ENCODE results near the gene RRAGB.

Gene RRAGB

DNA sequence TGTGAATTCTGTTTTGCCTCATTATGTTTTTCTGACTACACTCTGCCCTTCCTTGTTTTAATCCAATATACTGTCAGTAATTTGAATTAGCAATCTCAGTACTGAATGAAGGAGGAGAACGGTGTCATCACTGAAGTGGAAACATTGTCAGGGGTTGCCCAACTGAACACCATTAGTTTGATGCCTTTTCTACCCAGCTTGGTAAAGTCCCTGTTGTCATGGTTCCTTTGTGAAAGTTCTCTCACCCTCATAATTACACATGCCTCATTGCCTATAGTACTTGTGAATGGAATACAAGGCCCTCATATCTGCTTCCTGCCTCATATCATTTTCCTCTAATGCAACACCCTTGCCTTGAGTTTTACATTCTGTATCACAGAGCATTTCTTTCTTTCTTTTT lies 76.9 kb downstream of the RRAGB start:
- TF ChIP-seq, protein P1, sequence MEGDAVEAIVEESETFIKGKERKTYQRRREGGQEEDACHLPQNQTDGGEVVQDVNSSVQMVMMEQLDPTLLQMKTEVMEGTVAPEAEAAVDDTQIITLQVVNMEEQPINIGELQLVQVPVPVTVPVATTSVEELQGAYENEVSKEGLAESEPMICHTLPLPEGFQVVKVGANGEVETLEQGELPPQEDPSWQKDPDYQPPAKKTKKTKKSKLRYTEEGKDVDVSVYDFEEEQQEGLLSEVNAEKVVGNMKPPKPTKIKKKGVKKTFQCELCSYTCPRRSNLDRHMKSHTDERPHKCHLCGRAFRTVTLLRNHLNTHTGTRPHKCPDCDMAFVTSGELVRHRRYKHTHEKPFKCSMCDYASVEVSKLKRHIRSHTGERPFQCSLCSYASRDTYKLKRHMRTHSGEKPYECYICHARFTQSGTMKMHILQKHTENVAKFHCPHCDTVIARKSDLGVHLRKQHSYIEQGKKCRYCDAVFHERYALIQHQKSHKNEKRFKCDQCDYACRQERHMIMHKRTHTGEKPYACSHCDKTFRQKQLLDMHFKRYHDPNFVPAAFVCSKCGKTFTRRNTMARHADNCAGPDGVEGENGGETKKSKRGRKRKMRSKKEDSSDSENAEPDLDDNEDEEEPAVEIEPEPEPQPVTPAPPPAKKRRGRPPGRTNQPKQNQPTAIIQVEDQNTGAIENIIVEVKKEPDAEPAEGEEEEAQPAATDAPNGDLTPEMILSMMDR (IDR thresholded peaks at IDR 0.05; ENCODE audit: low read depth, low read length): no peak
- DNase-seq (ENCODE audit: low read depth in 2 of 2): no peak
- no peak overlapping the region for H3K4me3 ChIP-seq (replicated peaks in 1 of 2; ENCODE audit: low read depth in 2 of 2, low read length in 2 of 2)

GRCh38 chrX:55796496-55796895 lies 78.9 kb downstream of the RRAGB start:
- TF ChIP-seq, protein P1 (IDR thresholded peaks at IDR 0.05; ENCODE audit: low read depth, low read length): no peak
- H3K4me3 ChIP-seq (replicated peaks in 1 of 2; ENCODE audit: low read depth in 2 of 2, low read length in 2 of 2): no peak overlapping the region
- DNase-seq (ENCODE audit: low read depth in 2 of 2): no peak

GRCh38 chrX:55801811-55802210 lies 84.3 kb downstream of the RRAGB start:
- DNase-seq (ENCODE audit: low read depth in 2 of 2): no peak
- H3K4me3 ChIP-seq (replicated peaks in 1 of 2; ENCODE audit: low read depth in 2 of 2, low read length in 2 of 2): no peak overlapping the region
- TF ChIP-seq, protein P1 (IDR thresholded peaks at IDR 0.05; ENCODE audit: low read depth, low read length): no peak
